ENCODE results near the gene BTNL2.

The BTNL2 gene

DNA sequence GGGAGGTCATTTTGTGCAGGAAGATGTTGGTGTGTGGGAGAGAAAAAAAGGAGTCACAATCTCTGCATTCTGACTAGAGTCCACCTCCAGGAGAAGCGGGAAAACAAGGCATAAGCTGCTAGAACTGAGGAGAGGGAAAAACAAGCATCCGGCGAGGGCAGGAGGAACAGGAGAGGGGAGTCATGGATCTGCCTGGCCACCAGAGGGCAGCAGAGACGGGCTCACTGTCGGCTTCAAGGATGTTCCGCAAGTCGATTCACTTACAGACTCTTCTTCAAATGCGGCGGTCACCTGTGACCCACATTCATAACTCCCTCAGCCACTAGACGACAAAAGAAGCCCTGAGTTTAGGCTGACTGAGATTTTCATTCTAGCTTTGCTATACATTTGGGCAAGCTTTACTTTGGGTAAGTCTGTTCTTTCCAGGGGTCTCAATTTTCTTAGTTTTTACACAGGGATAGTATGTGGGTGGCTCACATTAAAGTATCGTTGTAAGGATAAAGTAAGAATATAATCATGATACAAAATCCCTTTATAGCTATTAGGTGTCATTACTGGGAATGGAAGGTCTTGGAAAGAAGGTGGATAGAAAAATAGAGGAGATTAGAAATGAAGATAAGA lies 6.6 kb upstream of the BTNL2 start:
- peak; percentile 90 for DNase-seq

DNA sequence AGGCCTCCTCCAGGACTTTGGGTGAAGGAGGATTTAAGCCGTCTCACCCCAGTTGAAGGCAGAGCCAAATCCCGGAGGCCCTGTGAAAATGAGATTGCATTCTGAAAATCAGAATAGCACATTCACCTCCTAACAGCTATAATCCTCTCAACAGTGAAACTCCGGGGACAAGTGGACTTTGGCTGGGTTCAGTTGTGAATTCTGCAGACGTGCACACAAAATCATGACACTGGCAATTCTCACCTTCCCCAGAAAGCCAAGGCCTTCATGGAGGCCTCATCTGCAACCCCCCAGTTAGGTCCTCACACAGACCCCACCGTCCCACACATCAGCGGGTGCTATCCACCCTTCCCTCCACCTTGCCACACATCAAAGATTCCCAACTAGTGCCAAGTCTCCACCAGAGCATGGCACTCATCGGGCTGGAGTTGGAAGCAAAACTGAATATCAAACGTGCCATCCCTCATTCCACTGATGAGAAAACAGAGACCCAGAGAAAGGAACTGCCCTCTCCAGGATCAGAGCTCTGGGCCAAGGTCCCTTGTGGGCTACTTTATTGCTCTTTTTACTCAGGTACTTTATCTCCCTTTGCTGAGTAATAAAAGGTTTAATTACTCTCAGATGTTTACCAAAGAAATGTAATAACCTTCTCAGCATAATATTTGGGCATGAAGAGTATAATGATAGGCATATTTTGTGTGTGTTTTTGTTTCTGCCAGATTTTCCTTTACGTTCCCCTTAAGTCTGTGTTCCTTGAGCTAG lies 4.8 kb upstream of the BTNL2 start:
- no peak for DNase-seq

- DNase-seq: no peak
These were observed 3.9 kb upstream of the BTNL2 start for GRCh38 chr6:32410906-32411305.

- no peak for DNase-seq
These were observed 784 bp downstream of the BTNL2 start for GRCh38 chr6:32406197-32406596.

- no peak for DNase-seq
These were observed 1.3 kb downstream of the BTNL2 start for GRCh38 chr6:32405656-32406055.

GRCh38 chr6:32402812-32403211 lies 4.2 kb downstream of the BTNL2 start:
- no peak for DNase-seq

GRCh38 chr6:32401284-32401963 lies 5.6 kb downstream of the BTNL2 start:
- DNase-seq: no peak

DNA sequence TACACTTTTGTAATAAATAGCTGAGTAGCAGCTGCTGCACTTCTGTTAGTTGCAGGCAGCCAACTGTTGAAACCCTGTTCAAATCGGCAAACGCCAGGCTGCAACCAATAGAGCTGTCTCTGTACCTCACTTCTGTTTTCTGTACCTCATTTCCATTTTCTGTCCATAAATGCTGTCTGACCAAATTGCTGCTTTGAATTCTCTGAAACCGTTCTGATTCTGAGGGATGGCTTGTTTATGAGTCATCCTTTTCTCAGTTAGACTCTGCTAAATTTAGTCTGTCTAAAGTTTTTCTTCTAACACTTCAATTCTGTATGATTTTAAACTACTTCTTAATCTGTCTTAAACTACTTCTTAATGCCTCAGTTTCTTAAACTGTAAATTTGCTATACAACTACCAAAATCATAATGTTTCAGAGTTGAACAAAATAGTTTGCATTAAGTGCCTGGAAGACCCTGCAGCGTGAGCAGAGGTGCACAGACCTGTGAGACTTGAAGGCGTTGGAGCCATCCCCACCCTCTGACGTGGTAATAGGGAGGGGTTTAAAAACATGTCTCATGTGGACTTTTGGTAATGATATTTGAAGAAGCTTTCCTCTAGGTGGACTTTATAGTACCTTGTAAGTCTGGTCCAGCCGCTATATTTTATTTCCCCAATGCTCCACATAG lies 9.6 kb downstream of the BTNL2 start:
- no peak for DNase-seq

GRCh38 chr6:32396028-32396427 lies 11.0 kb downstream of the BTNL2 start:
- no peak for DNase-seq

GRCh38 chr6:32393665-32394420 lies 13.1 kb downstream of the BTNL2 start:
- no peak for DNase-seq

DNA sequence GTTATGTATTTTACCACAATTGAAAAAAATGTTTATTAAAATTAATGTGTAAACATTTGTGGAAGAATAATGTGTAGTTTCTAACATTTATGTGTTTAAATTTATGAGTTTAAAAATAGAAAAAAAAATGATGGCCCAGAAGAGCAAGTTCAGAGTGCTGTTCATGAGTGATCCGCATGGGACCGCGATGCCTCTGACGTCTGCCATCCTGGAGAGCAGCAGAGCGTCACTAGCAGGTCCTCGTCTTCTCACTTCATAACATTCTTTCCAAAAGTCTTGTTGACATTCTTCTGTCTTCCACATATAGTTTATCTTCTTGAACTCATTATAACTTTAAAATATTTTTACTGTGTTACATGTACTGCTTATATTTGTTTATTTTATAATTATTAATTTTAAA lies 15.5 kb downstream of the BTNL2 start:
- DNase-seq: no peak

DNA sequence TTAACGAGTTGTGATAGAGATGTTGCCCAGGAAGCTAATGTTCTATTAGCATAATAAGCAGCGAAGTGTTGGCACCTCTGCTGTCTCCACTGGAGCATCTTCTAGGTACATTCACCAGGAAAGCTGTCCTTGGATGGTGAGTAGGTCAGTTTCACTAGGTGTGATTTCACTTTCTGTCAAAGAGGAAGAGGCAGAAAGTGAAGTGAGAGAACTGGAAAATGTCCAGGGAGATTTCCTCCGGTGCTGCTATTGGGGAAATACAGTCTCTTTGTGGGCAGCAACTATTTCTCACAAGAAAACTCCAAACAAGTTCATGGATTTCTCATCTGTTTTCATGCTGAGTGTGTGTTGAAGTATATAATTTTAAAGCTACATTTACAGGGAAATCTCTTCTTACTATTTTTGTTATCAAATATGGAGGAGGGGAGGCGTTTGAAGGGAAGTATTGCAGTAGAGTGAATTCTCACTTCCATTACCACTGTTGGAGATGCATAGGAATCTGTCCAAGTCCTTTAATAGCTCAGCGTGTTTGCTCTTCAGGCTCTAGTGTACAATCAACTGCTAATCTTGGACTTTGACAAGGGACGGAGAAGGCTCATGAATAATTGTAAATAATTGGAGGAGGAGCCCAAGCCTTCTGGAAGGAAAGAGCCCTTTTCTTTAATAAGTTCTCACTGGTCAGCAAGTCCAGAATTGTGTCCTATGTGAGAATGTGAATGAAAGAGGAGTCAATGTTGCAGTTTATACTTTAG lies 19.2 kb downstream of the BTNL2 start:
- no peak for DNase-seq

- DNase-seq: no peak
These were observed 20.9 kb downstream of the BTNL2 start for GRCh38 chr6:32386040-32386439.

DNA sequence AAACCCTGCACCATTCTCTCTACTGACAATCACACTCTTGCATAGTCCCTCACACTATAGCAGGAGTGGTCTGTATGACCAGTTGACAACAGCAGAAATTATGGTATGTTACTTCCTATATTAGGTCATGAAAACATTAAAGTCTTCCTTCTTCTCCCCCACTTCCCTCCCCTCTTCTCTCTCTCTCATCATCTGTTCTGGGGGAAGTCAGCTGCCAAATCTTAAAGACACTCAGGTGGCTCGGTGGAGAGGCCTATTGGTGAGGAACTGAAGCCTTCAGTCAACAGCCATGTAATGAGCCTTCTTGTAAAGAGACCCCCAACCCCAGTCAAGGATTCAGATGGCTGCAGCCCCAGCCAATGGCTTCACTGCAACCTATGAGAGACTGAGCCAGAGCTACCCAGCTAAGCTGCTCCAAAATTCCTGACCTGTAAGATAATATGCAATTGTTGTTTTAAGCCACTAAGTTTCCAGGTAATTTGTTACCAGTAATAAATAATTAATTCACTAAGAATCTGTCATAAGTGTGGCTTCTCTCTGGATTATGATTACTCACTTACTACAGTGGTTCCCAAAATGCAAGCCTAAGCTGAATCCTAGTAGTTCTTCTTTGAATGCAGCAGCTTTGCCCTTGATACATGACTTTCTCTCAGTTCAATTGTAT lies 24.1 kb downstream of the BTNL2 start:
- DNase-seq: no peak

- no peak for DNase-seq
These were observed 27.4 kb downstream of the BTNL2 start for GRCh38 chr6:32379545-32379944.

- DNase-seq: no peak
These were observed 31.0 kb downstream of the BTNL2 start for GRCh38 chr6:32375739-32376529.

DNA sequence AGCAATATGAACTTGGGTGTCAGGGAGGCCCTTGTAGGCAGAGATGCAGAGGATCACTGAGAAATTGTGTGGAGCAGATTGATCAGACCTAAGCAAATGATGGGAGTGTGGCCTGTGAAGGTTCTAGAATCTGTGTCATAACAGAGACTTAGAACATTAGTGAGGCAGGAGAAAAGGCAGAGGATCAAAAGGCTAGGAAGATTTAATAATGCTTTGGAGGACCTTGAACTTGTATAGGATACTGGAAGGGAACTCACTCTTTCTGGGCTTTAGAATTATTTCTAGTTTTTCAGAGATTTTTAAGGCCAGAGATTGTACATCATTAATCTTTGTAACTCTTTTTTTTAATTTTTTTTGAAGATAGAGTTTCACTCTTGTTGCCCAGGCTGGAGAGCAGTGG lies 35.2 kb downstream of the BTNL2 start, which contains the start of gene TSBP1:
Gene TSBP1 (minus strand): TSS at position 101 of the 400 bp plus-strand sequence. CDS start 197 bp downstream, outside the sequence.
- no peak for DNase-seq

DNA sequence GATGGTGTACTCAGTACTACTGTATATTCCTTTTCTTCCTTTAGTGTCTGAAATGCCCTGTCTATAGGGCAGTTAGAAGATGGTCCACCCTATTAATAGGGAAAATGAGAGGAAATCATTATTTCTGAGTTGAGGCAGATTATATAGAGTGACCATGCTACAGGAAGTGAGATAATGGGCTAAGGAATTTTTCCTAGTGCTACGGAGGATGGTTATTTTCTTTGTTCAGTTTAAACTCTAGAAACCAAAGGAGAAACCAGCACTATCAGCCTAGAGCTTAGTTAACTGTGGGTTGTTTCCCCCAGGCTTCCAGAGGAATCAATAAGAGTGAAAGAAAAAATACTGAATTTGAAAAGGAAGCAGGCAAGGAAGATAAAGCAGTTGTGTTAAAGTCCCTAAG lies 35.8 kb downstream of the BTNL2 start:
- DNase-seq: no peak

DNA sequence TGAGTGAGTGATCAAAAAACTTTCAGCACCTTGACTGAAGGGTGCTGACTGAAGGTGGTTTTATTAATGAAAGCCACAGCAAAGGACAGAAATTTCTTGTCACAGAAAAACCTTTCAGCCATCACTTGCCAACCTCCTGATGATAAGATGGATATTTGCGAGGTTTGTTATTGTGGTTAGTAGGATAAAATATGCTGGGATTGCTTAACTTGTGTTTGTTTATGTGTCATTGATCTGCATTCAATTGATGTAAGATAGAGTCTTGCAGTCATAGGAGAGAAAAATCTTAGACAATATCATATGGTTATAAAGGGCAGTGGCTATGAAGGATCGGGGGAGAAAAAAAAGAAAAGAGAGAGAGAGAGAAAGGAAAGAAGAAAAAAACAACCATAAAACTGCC lies 36.5 kb downstream of the BTNL2 start:
- no peak for DNase-seq

GRCh38 chr6:32369660-32370059 lies 37.3 kb downstream of the BTNL2 start:
- no peak for DNase-seq

All from T-helper 9 cell (primary cell).